ENCODE results near the gene COL26A1. TPM values are rescaled to one million over a fixed set of nuclear protein-coding genes. Genes with fewer than 3 reads are reported as not detected.

COL26A1 gene
- polyA plus RNA-seq, 1 donor (not counting 4 experiments of a cell fraction or from before 2014, with no cell fraction given) = not detected

GRCh38 chr7:101598422-101598985, 235.8 kb downstream of the COL26A1 start:
- no peak overlapping the region for H3K27ac ChIP-seq (ENCODE audit: control insufficient read depth, insufficient read depth, low read length)
- H2AFZ ChIP-seq (ENCODE audit: control insufficient read depth, low read length) = no peak overlapping the region
- DNase-seq (ENCODE audit: low read depth, low spot score) (no peak), FAIRE-seq (no peak)
- no peak for TF ChIP-seq EZH2 (IDR thresholded peaks at IDR 0.05; ENCODE audit: low read length)
- TF ChIP-seq CTCF (optimal IDR thresholded peaks at IDR 0.05 in 1 of 3, IDR thresholded peaks at IDR 0.05 in 1 of 3, conservative IDR thresholded peaks at IDR 0.05 in 1 of 3; ENCODE audit: extremely low read depth in 1 of 3, insufficient read depth in 2 of 3, low read length in 3 of 3) = no peak
- H3K27me3 ChIP-seq (ENCODE audit: control insufficient read depth, extremely low read depth, insufficient read depth, low read length) = no peaks in the 10 kb centered on the region
- no peaks in the 10 kb centered on the region for H4K20me1 ChIP-seq (ENCODE audit: control insufficient read depth, extremely low read depth, insufficient read depth, low read length)
- no peaks in the 10 kb centered on the region for H3K9me1 ChIP-seq (ENCODE audit: control insufficient read depth, extremely low read depth, insufficient read depth, low read length)
- H3K9me3 ChIP-seq (ENCODE audit: control insufficient read depth, low read depth, low read length) = no peaks in the 10 kb centered on the region
- no peak overlapping the region for H3K9ac ChIP-seq (ENCODE audit: control insufficient read depth, extremely low read depth, insufficient read depth, low read length)
- H3K4me3 ChIP-seq (ENCODE audit: control insufficient read depth in 2 of 3, extremely low read depth in 1 of 3, insufficient read depth in 2 of 3, low read depth in 1 of 3, low read length in 3 of 3) = no peak overlapping the region
- no peaks in the 10 kb centered on the region for H3K36me3 ChIP-seq (ENCODE audit: control insufficient read depth in 2 of 2, extremely low read depth in 1 of 2, insufficient read depth in 2 of 2, low read length in 2 of 2)
- H3K79me2 ChIP-seq (ENCODE audit: control insufficient read depth, insufficient read depth, low read length) = no peaks in the 10 kb centered on the region
- no peaks in the 10 kb centered on the region for H3K4me1 ChIP-seq (ENCODE audit: control insufficient read depth, extremely low read depth, insufficient read depth, low read length)
- no peak overlapping the region for H3K4me2 ChIP-seq (ENCODE audit: control insufficient read depth, extremely low read depth, insufficient read depth, low read depth, low read length)
- dilution Hi-C loops (cut with MboI; ENCODE audit: extremely low pct_ligation_motif_present, low sequenced_read_pairs) = no loop called here

- TF ChIP-seq EZH2 (IDR thresholded peaks at IDR 0.05; ENCODE audit: low read length) (no peak), CTCF (optimal IDR thresholded peaks at IDR 0.05 in 1 of 3, IDR thresholded peaks at IDR 0.05 in 1 of 3, conservative IDR thresholded peaks at IDR 0.05 in 1 of 3; ENCODE audit: extremely low read depth in 1 of 3, insufficient read depth in 2 of 3, low read length in 3 of 3) (no peak)
- DNase-seq (ENCODE audit: low read depth, low spot score) (no peak), FAIRE-seq (no peak)
- Histone ChIP-seq H2AFZ (ENCODE audit: control insufficient read depth, low read length) (no peak overlapping the region), H3K9me1 (ENCODE audit: control insufficient read depth, extremely low read depth, insufficient read depth, low read length) (no peaks in the 10 kb centered on the region), H4K20me1 (ENCODE audit: control insufficient read depth, extremely low read depth, insufficient read depth, low read length) (no peaks in the 10 kb centered on the region), H3K9ac (ENCODE audit: control insufficient read depth, extremely low read depth, insufficient read depth, low read length) (no peak overlapping the region), H3K4me1 (ENCODE audit: control insufficient read depth, extremely low read depth, insufficient read depth, low read length) (no peaks in the 10 kb centered on the region), H3K9me3 (ENCODE audit: control insufficient read depth, low read depth, low read length) (no peaks in the 10 kb centered on the region), H3K27ac (ENCODE audit: control insufficient read depth, insufficient read depth, low read length) (no peak overlapping the region), H3K4me2 (ENCODE audit: control insufficient read depth, extremely low read depth, insufficient read depth, low read depth, low read length) (no peak overlapping the region), H3K79me2 (ENCODE audit: control insufficient read depth, insufficient read depth, low read length) (no peaks in the 10 kb centered on the region), H3K4me3 (ENCODE audit: control insufficient read depth in 2 of 3, extremely low read depth in 1 of 3, insufficient read depth in 2 of 3, low read depth in 1 of 3, low read length in 3 of 3) (no peak overlapping the region), H3K27me3 (ENCODE audit: control insufficient read depth, extremely low read depth, insufficient read depth, low read length) (no peaks in the 10 kb centered on the region), H3K36me3 (ENCODE audit: control insufficient read depth in 2 of 2, extremely low read depth in 1 of 2, insufficient read depth in 2 of 2, low read length in 2 of 2) (no peaks in the 10 kb centered on the region)
- dilution Hi-C loops (cut with MboI; ENCODE audit: extremely low pct_ligation_motif_present, low sequenced_read_pairs) = no loop called here
Measured at GRCh38 chr7:101598986-101599771, 236.5 kb downstream of the COL26A1 start.

Measured in keratinocyte (primary cell).